Activated CD8-positive, alpha-beta memory T cell treated with anti-CD3 and anti-CD28 coated beads, Interleukin-2, amount 50 U/mL, for 24 hours (primary cell): ENCODE results near the gene USP48.
"Not testable (repeated sequence)": the region's sequence is repeated elsewhere in the genome, so short reads cannot be mapped to it uniquely, and the experiment has no call there.

Experiments
- DNase-seq: peaks from one replicate; pipeline ENCODE4 v3.0.0-alpha.2; 2020; ENCODE audit errors: extremely low read depth

USP48 gene

GRCh38 chr1:21774835-21775549 is 8.0 kb downstream of the USP48 start:
- DNase-seq = no peak

GRCh38 chr1:21773585-21773984 is 9.4 kb downstream of the USP48 start:
- no peak for DNase-seq

- DNase-seq = not testable (repeated sequence)
Observed at GRCh38 chr1:21771672-21772071, 11.3 kb downstream of the USP48 start.

GRCh38 chr1:21770602-21771001 is 12.3 kb downstream of the USP48 start:
- not testable (repeated sequence) for DNase-seq

- no peak for DNase-seq
Observed at GRCh38 chr1:21770201-21770600, 12.7 kb downstream of the USP48 start.

DNA sequence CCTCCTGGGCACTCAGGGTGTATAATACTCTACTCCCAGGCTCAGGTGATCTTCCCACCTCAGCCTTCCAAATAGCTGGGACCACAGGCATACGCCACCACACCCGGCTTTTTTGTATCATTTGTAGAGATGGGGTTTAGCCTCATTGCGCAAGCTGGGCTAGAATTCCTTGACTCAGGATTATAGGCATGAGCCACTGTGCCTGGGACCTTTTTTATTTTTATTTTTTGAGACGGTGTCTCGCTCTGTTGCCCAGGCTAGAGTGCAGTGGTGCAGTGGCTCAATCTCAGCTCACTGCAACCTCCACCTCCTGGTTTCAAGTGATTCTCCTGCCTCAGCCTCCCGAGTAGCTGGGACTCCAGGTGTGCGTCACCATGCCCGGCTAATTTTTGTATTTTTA is 15.8 kb downstream of the USP48 start:
- not testable (repeated sequence) for DNase-seq

DNA sequence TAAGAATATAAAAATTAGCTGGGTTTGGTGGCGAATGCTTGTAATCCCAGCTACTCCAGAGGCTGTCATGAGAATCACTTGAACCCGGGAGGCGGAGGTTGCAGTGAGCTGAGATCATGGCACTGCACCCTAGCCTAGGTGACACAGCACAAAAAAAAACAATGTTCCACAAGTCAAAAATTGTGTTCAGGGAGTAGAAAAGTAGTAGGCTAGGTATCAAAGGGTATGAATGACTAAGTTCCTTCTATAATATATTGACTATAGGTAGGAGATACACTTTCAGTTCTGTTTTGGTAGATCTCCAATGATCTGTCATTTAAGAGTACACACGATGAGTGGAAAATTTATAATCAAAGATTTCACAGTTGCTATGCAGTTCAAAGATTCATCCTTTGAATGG is 16.7 kb downstream of the USP48 start:
- DNase-seq = no peak

DNA sequence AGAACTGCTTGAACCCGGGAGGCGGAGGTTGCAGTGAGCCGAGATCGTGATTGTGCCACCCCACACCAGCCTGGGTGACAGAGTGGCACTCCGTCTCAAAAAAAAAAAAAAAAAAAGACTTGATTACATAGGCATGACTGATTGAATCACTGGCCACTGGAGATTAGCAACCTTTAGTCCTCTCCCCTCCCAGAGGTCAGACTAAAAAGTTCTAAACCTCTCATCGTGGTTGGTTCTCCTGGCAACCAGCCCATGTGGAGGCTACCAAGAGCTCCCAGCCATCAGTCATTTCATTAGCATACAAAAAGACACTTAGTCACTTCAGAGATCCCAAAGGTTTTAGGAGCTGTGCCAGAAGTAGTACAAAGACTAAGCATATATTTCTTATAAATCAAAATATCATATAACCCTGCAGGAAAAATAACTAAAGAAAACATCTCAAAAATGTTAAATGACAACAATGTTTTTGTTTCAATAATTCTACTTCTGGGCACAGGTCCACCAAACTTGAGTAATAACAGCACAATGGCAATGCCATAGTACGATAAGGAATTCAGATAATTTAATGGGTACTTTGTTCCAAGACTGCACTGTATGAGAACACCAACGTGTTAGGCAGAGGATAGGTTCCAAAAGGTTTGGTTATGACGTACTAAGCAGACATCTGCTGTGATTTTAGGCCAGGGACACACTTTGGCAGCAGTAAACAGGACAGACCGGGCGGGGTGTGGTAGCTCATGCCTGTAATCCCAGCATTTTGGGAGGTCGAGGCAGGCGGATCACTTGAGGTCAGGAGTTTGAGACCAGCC is 18.1 kb downstream of the USP48 start:
- DNase-seq = no peak

DNA sequence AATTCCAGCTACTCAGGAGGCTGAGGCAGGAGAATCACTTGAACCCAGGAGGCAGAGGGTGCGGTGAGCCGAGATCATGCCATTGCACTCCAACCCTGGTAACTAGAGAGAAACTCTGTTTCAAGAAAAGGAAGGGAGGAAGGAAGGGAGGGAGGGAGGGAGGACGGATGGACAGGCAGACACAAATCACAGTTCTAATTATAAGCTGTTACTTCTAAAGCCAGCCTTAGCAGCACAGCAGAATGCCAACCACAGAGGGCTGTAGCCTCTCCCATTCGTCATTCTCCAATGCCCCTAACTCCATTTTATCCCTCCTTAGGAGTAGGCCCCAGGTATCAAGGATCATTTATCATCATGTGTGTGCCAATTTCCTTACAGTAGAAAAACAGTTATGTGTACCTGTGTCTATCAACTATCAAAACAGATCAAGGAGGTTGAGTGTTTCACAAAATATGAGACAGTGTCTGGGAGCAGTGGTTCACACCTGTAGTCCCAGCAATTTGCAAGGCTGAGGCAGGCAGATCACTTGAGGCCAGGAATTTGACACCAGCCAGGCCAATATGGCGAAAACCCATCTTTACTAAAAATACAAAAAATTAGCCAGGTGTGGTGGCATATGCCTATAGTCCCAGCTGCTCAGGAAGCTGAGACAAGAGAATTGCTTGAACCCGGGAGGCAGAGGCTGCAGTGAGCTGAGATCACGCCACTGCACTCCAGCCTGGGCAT is 19.1 kb downstream of the USP48 start:
- DNase-seq = no peak

DNA sequence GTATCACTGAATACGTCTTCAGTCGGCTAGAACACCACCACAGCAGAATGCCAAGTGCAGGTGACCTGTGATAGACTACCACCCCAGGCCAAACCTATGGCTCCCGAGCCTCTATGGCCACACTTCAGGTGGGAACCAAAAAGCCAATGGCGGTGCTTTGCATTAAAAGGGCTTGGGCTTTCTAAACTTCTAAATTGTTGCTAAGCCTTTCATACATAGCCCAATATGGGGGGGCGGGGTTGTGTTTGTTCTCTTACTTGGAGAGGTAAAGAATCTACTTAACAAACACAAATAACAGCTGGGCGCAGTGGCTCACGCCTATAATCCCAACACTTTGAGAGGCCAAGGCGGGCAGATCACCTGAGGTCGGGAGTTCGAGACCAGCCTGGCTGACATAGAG is 19.7 kb downstream of the USP48 start:
- DNase-seq = no peak

- no peak for DNase-seq
Observed at GRCh38 chr1:21762022-21762404, 20.9 kb downstream of the USP48 start.

DNA sequence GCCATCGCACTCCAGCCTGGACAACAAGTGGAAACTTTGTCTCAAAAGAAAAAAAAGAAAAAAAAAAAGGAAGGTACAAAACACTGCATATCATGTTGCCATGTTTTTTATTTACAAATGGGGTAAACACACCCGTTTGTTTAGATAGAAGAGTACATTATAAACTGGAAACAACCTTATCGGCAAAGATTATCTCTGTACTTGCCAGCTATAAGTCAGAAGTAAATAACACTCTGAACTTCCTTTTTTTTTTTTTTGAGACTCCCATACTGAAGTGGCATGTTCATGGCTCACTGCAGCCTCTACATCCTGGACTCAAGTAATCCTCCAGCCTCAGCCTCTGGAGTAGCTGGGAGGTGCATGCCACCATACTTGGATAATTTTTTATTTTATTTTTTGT is 21.9 kb downstream of the USP48 start:
- DNase-seq = no peak

DNA sequence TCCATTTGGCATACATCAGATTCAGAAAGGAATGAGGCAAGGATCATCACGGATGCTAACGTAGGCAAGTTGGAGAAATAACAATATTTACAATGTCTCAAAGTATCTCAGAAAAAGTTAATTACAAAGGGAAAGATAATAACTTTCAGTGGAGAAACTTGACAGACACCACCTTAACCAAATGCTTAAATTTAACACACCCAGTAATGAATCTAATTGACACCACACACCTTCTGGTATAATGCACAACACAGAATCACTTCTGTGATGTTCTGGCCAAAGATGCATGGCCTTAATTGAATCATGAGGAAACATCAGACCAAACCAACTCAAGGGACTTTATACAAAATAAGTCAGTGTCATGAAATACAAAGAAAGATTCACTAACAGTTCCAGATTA is 23.1 kb downstream of the USP48 start:
- DNase-seq = no peak

DNA sequence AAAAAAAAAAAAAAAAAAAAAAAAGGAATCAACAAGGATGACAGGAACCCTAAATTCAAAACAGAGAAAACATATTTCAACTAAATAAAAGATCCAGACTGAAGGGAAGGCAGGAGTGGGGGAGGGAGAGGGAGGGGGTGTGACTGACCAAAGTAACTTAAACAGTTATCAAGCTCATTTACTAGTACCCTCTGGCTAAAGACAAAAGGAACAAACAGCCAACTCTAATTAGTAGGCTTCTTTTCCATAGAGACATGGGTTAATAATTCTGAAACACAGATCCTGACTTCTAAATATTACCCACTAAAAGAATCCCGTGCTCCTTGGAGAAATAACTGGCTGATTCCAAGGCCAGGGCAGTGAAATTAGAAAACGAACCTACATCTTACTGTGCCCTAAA is 23.8 kb downstream of the USP48 start:
- no peak for DNase-seq

GRCh38 chr1:21758614-21759013 is 24.3 kb downstream of the USP48 start:
- no peak for DNase-seq

DNA sequence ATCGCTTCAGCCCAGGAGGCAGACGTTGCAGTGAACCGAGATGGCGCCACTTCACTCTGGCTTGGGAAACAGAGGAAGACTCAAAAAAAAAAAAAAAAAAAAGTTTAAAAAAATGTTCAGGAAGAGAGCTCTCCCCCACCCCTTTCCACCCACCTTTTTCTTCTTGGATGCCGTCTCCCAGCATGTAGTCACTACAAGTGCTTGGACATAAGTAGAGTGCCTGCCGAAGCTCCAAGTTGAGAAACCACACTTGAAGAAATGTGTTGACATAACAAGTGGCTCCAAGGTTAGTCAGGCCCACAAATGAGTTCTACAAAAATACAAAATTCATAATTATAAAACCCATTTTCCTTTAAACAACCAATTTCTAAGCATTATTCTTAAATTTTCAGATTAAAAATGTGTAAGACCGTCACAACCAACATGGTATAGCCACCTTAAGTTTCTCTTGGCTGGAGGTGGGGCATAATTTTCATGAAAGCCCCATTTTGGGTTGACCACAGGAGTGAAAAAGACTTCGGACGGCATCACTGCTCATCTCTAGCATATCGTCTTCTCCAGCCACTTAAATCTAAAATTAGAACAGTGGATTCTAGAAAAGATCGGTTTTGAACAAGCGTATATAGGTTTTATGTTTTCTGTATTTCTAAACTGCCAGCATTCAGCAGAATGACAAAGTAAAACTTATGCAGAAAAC is 26.4 kb downstream of the USP48 start:
- no peak for DNase-seq

GRCh38 chr1:21755067-21755466 is 27.9 kb downstream of the USP48 start:
- no peak for DNase-seq

DNA sequence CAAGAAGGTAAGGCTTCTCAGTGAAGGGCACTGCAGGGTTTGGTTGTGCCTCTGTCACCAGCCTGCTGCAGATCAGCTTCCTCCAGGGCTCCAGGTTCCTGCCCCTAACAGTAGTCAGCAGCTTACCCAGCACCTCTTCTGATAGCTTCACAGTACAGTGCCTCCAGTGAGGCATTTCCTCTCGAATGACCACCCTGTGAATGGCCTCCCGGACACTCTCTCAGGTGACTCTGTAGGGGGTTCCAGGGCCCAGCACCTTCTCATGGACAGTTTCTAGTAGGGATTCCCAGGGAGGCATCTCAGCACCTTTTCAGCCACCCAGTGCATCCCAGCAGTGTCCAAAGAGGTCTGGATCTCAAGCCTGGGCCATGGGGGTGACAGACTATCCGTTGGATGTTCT is 28.4 kb downstream of the USP48 start:
- DNase-seq = no peak

- no peak for DNase-seq
Observed at GRCh38 chr1:21752186-21752585, 30.8 kb downstream of the USP48 start.

DNA sequence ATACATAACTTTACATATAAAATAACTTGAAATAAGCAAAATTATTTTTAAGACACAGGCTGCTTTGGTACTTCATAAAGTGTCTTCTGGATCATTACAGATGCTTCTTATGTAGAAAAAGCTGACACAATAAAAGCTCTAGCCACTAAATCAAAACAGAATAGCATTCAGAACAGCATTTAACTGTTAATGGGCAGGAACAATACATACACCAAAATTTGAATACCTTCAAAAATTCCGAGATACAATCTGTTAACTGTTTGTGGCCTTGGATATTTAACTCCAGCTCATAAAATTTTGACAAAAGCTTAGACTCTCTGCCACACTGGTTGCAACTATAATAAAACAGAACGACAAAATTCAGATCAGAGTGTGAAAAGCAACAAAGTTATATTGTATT is 31.7 kb downstream of the USP48 start:
- DNase-seq = no peak

DNA sequence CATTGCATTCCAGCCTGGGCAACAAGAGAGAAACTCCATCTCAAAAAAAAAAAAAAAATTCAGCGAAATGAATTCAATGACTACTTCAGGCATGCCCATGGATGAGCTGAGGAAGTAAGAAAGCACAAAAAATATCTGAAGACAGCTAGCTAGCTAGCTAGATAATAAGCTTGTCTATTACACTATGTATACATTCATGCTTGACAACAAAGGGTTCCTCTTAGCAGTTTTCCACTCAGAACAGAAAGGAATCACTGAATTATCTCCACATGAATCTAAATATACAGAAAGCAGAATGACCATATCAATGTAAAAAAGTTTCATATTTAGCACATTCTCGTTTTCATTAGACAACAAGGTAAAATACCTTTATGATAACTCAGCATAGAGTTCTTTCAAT is 32.1 kb downstream of the USP48 start:
- DNase-seq = no peak

- DNase-seq = no peak
Observed at GRCh38 chr1:21749859-21750468, 33.0 kb downstream of the USP48 start.
